ENCODE data around the gene BCL2L1. TPM values are rescaled to one million over a fixed set of nuclear protein-coding genes. Genes with fewer than 3 reads are reported as not detected.

BCL2L1 gene
- total and polyA plus RNA-seq, 5 donors from 2014 or later: 15.5 to 38.1 (median 18.5) TPM

- Mint-ChIP-seq H3K27me3 (no peaks in the 10 kb centered on the region), H3K9me3 (no peaks in the 10 kb centered on the region), H3K4me1 (peaks cover 17 to 70% (median 46%) of the 10 kb centered on the region in 4 donors), H3K27ac (peak overlapping the region; percentile 28 to 84 (median 76)), H3K36me3 (peaks cover 32% of the 10 kb centered on the region), H3K4me3 (peak overlapping the region in 3 of 4 donors; percentile 31 to 84 (median 67))
- Histone ChIP-seq H3K4me3 (ENCODE audit: low read depth, low read length) (peak overlapping the region; percentile 6), H3K27ac (ENCODE audit: insufficient read depth, low read length, poor library complexity, severe bottlenecking) (peak overlapping the region; percentile 48), H3K4me1 (ENCODE audit: control insufficient read depth, insufficient read depth, low read length, poor library complexity, severe bottlenecking) (peaks cover 35% of the 10 kb centered on the region), H3K36me3 (ENCODE audit: control insufficient read depth, insufficient read depth, low read length) (peaks cover 19% of the 10 kb centered on the region), H3K9me3 (ENCODE audit: control insufficient read depth in 2 of 2, low read length in 2 of 2) (no peaks in the 10 kb centered on the region), H3K27me3 (ENCODE audit: control insufficient read depth, insufficient read depth, low read length) (no peaks in the 10 kb centered on the region)
- DNase-seq: no peak
- ATAC-seq (ENCODE audit: low read depth in 2 of 2): no peak
Observed at GRCh38 chr20:31691646-31692275, 30.9 kb downstream of the BCL2L1 start.

DNA sequence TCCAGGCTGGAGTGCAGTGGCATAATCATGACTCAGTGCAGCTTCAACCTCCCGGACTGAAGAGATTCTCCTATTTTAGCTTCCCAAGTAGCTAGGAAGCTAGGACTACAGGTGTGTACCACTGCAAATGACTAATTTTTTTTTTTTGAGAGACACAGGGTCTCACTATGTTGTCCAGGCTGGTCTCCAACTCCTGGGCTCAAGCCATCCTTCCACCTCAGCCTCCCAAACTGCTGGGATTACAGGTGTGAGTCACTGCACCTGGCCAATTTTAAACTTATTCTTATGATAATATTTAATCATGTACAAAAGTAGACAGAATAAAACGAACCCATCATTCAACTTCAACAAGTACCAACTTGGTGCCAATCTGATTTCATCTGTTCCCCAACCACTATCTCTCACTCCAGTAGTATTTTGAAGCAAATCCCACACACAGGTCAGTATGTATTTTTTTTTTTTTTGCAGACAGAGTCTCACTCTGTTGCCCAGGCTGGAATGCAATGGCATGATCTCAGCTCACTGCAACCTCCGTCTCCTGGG, 32.5 kb downstream of the BCL2L1 start:
- peak overlapping the region in 2 of 3 donors; percentile 32 to 75 for H3K27ac Mint-ChIP-seq
- Histone ChIP-seq H3K36me3 (ENCODE audit: control insufficient read depth, insufficient read depth, low read length) (peaks cover 9% of the 10 kb centered on the region), H3K9me3 (ENCODE audit: control insufficient read depth in 2 of 2, low read length in 2 of 2) (no peaks in the 10 kb centered on the region), H3K4me1 (ENCODE audit: control insufficient read depth, insufficient read depth, low read length, poor library complexity, severe bottlenecking) (peaks cover 47% of the 10 kb centered on the region), H3K27ac (ENCODE audit: insufficient read depth, low read length, poor library complexity, severe bottlenecking) (no peak overlapping the region), H3K4me3 (ENCODE audit: low read depth, low read length) (no peak overlapping the region), H3K27me3 (ENCODE audit: control insufficient read depth, insufficient read depth, low read length) (no peaks in the 10 kb centered on the region)
- H3K27me3 Mint-ChIP-seq: no peaks in the 10 kb centered on the region
- H3K4me1 Mint-ChIP-seq: peaks cover 31 to 75% (median 53%) of the 10 kb centered on the region in 4 donors
- peaks cover 32% of the 10 kb centered on the region for H3K36me3 Mint-ChIP-seq
- DNase-seq (no peak), ATAC-seq (ENCODE audit: low read depth in 2 of 2) (no peak)
- no peaks in the 10 kb centered on the region for H3K9me3 Mint-ChIP-seq
- peak overlapping the region in 1 of 4 donors; percentile 27 for H3K4me3 Mint-ChIP-seq

GRCh38 chr20:31689141-31689540, 33.5 kb downstream of the BCL2L1 start:
- no peak overlapping the region for H3K4me3 ChIP-seq (ENCODE audit: low read depth, low read length)
- ATAC-seq (ENCODE audit: low read depth in 2 of 2) (no peak), DNase-seq (no peak)
- peaks cover 12% of the 10 kb centered on the region for H3K36me3 ChIP-seq (ENCODE audit: control insufficient read depth, insufficient read depth, low read length)
- H3K9me3 ChIP-seq (ENCODE audit: control insufficient read depth in 2 of 2, low read length in 2 of 2): no peaks in the 10 kb centered on the region
- H3K27ac ChIP-seq (ENCODE audit: insufficient read depth, low read length, poor library complexity, severe bottlenecking): no peak overlapping the region
- no peak overlapping the region for H3K4me3 Mint-ChIP-seq
- peak overlapping the region; percentile 46 to 71 (median 60) for H3K27ac Mint-ChIP-seq
- no peaks in the 10 kb centered on the region for H3K27me3 ChIP-seq (ENCODE audit: control insufficient read depth, insufficient read depth, low read length)
- peaks cover 27 to 74% (median 48%) of the 10 kb centered on the region in 4 donors for H3K4me1 Mint-ChIP-seq
- peaks cover 32% of the 10 kb centered on the region for H3K36me3 Mint-ChIP-seq
- no peaks in the 10 kb centered on the region for H3K9me3 Mint-ChIP-seq
- no peaks in the 10 kb centered on the region for H3K27me3 Mint-ChIP-seq
- H3K4me1 ChIP-seq (ENCODE audit: control insufficient read depth, insufficient read depth, low read length, poor library complexity, severe bottlenecking): peaks cover 44% of the 10 kb centered on the region

DNA sequence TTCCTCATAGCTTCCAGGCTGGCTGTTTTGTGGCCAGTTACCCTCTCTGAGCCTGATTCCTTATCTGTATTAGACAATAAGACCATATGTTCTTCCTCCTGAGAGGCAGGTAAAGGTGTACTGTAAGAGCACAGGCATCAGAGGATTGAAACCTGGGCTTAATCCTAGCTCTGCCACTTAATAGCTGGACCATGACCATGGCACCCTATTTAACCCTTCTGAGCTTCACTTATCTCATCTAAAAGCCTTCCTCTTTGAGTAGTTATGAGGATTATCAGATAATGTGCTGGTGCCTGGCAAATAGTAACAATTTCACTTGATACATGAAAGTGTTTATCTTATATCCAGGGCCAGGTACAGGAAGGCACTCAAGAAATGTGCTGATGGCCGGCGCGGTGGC, 34.9 kb downstream of the BCL2L1 start:
- Histone ChIP-seq H3K4me3 (ENCODE audit: low read depth, low read length) (no peak overlapping the region), H3K4me1 (ENCODE audit: control insufficient read depth, insufficient read depth, low read length, poor library complexity, severe bottlenecking) (peaks cover 45% of the 10 kb centered on the region), H3K36me3 (ENCODE audit: control insufficient read depth, insufficient read depth, low read length) (peaks cover 14% of the 10 kb centered on the region), H3K27ac (ENCODE audit: insufficient read depth, low read length, poor library complexity, severe bottlenecking) (no peak overlapping the region), H3K9me3 (ENCODE audit: control insufficient read depth in 2 of 2, low read length in 2 of 2) (no peaks in the 10 kb centered on the region), H3K27me3 (ENCODE audit: control insufficient read depth, insufficient read depth, low read length) (no peaks in the 10 kb centered on the region)
- DNase-seq: no peak
- H3K9me3 Mint-ChIP-seq: no peaks in the 10 kb centered on the region
- H3K27ac Mint-ChIP-seq: peak overlapping the region in 1 of 3 donors; percentile 67
- no peaks in the 10 kb centered on the region for H3K27me3 Mint-ChIP-seq
- peak overlapping the region in 1 of 4 donors; percentile 15 for H3K4me3 Mint-ChIP-seq
- no peak for ATAC-seq (ENCODE audit: low read depth in 2 of 2)
- H3K4me1 Mint-ChIP-seq: peaks cover 27 to 79% (median 56%) of the 10 kb centered on the region in 4 donors
- peaks cover 43% of the 10 kb centered on the region for H3K36me3 Mint-ChIP-seq

DNA sequence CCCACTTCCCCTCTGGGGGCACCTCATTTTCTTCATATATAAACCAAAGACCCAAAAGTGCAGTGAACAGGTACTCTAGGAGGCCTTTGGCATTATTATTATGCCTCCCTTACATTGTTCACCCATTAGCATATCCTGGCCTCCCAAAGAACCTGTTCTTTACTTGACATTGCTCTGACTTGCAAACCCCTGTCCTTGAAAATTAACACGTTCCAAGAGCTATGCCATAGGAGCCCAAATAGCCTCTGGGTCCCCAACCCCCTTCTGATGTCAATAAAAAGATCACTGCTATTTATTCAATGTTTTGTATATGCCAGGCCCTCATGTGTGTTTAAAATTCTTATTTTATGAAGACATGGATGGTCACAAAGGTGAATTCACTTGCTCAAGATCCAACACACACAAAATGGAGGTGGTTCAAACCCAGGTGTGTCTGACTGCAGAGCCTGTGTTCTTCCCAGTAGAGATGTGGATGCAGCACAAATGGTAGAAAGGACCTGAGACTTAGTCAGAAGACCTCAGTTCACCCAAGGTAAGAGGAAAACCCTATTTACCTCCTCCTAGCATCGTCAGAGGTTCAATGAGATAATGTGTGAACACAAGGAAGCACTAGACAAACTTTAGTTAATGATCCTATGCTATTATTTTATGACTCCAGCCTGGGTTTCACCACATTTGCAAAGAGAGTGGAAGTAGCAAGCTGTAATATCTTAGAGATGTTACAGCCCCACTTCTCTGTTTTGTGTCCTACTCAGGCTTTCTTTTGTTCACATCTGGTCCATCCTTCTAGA, 36.6 kb downstream of the BCL2L1 start:
- peak overlapping the region; percentile 26 to 94 (median 85) for H3K27ac Mint-ChIP-seq
- H3K36me3 Mint-ChIP-seq: peaks cover 34% of the 10 kb centered on the region
- peaks cover 25% of the 10 kb centered on the region for H3K36me3 ChIP-seq (ENCODE audit: control insufficient read depth, insufficient read depth, low read length)
- H3K4me1 Mint-ChIP-seq: peaks cover 18 to 80% (median 56%) of the 10 kb centered on the region in 4 donors
- DNase-seq (no peak), ATAC-seq (ENCODE audit: low read depth in 2 of 2) (no peak)
- H3K9me3 ChIP-seq (ENCODE audit: control insufficient read depth in 2 of 2, low read length in 2 of 2): no peaks in the 10 kb centered on the region
- H3K4me3 ChIP-seq (ENCODE audit: low read depth, low read length): no peak overlapping the region
- no peaks in the 10 kb centered on the region for H3K27me3 Mint-ChIP-seq
- H3K27ac ChIP-seq (ENCODE audit: insufficient read depth, low read length, poor library complexity, severe bottlenecking): peak overlapping the region; percentile 39
- peaks cover 40% of the 10 kb centered on the region for H3K4me1 ChIP-seq (ENCODE audit: control insufficient read depth, insufficient read depth, low read length, poor library complexity, severe bottlenecking)
- no peaks in the 10 kb centered on the region for H3K27me3 ChIP-seq (ENCODE audit: control insufficient read depth, insufficient read depth, low read length)
- H3K9me3 Mint-ChIP-seq: no peaks in the 10 kb centered on the region
- peak overlapping the region in 2 of 4 donors; percentile 38 to 60 for H3K4me3 Mint-ChIP-seq

GRCh38 chr20:31684153-31685015, 38.3 kb downstream of the BCL2L1 start:
- peak overlapping the region in 3 of 4 donors; percentile 56 to 69 (median 63) for H3K4me3 Mint-ChIP-seq
- peak in 2 of 3 donors; percentile 17 to 59 for DNase-seq

GRCh38 chr20:31682927-31683326, 39.7 kb downstream of the BCL2L1 start:
- H3K27me3 ChIP-seq (ENCODE audit: control insufficient read depth, insufficient read depth, low read length): no peaks in the 10 kb centered on the region
- Mint-ChIP-seq H3K9me3 (no peaks in the 10 kb centered on the region), H3K27me3 (no peaks in the 10 kb centered on the region), H3K27ac (peak overlapping the region; percentile 80 to 94 (median 85)), H3K4me3 (peak overlapping the region in 3 of 4 donors; percentile 12 to 31 (median 21)), H3K36me3 (peaks cover 47% of the 10 kb centered on the region), H3K4me1 (peaks cover 26 to 96% (median 78%) of the 10 kb centered on the region in 4 donors)
- H3K4me3 ChIP-seq (ENCODE audit: low read depth, low read length): no peak overlapping the region
- H3K9me3 ChIP-seq (ENCODE audit: control insufficient read depth in 2 of 2, low read length in 2 of 2): no peaks in the 10 kb centered on the region
- peaks cover 32% of the 10 kb centered on the region for H3K36me3 ChIP-seq (ENCODE audit: control insufficient read depth, insufficient read depth, low read length)
- H3K27ac ChIP-seq (ENCODE audit: insufficient read depth, low read length, poor library complexity, severe bottlenecking): no peak overlapping the region
- peaks cover 71% of the 10 kb centered on the region for H3K4me1 ChIP-seq (ENCODE audit: control insufficient read depth, insufficient read depth, low read length, poor library complexity, severe bottlenecking)
- ATAC-seq (ENCODE audit: low read depth in 2 of 2) (no peak), DNase-seq (no peak)

More at GRCh38 chr20:31684153-31685015, 38.3 kb downstream of the BCL2L1 start:
- H3K9me3 Mint-ChIP-seq: no peaks in the 10 kb centered on the region
- Histone ChIP-seq H3K4me3 (ENCODE audit: low read depth, low read length) (peak overlapping the region; percentile 7), H3K36me3 (ENCODE audit: control insufficient read depth, insufficient read depth, low read length) (peaks cover 29% of the 10 kb centered on the region), H3K27ac (ENCODE audit: insufficient read depth, low read length, poor library complexity, severe bottlenecking) (no peak overlapping the region), H3K27me3 (ENCODE audit: control insufficient read depth, insufficient read depth, low read length) (no peaks in the 10 kb centered on the region), H3K4me1 (ENCODE audit: control insufficient read depth, insufficient read depth, low read length, poor library complexity, severe bottlenecking) (peaks cover 56% of the 10 kb centered on the region), H3K9me3 (ENCODE audit: control insufficient read depth in 2 of 2, low read length in 2 of 2) (no peaks in the 10 kb centered on the region)
- peak overlapping the region; percentile 81 to 94 (median 88) for H3K27ac Mint-ChIP-seq
- peaks cover 41% of the 10 kb centered on the region for H3K36me3 Mint-ChIP-seq
- H3K4me1 Mint-ChIP-seq: peaks cover 26 to 88% (median 70%) of the 10 kb centered on the region in 4 donors
- ATAC-seq (ENCODE audit: low read depth in 2 of 2): peak in 1 of 2 donors; percentile 32
- no peaks in the 10 kb centered on the region for H3K27me3 Mint-ChIP-seq
